A549 (cell line): Measurements from ENCODE around the gene GPR27. TPM values are rescaled to one million over a fixed set of nuclear protein-coding genes. Genes with fewer than 3 reads are reported as not detected.

Experiments
- ATAC-seq, 2 experiments: fragments of 200-7000 bp in 1 of 2; fragments of >200 bp in 1 of 2; cut with Nextera tagmentation in 1 of 2; cut with Tn5 transposase in 1 of 2; 3 replicates each; pipeline versions ENCODE4 v1.8.0 to v1.9.1; 2018 to 2020; ENCODE audit warnings: mild to moderate bottlenecking in 1 of 2, moderate library complexity in 1 of 2
- CTCF ChIA-PET: fragments of 300-600 bp; sonication (Branson Sonifier 250); formaldehyde crosslinking; extraction: SDS; loops from one replicate; lab custom pipeline; 2021; ENCODE audit warnings: antibody characterized with exemption, inconsistent platforms; lab: Yijun Ruan, JAX
- POLR2A ChIA-PET: fragments of 350-600 bp; formaldehyde crosslinking; extraction: SDS; loops from one replicate; lab custom pipeline; 2021; ENCODE audit warnings: antibody characterized with exemption, inconsistent platforms; lab: Yijun Ruan, JAX
- DNase-seq, 2 experiments: peaks; one replicate each; pipeline versions ENCODE4 v3.0.0 to v3.0.0-alpha.2; 2011 to 2016; ENCODE audit warnings: low read depth in 1 of 2, low spot score in 1 of 2
- FAIRE-seq: peaks from 2 replicates; lab custom pipeline; 2011; peaks lifted over from hg19 to GRCh38; lab: Jason Lieb, UNC
- H3K27ac ChIP-seq, 2 experiments: fragments of >200 bp; sonication (Bioruptor Twin); formaldehyde crosslinking; 3 replicates each; pipeline ENCODE4 v1.5.1; 2016 to 2017
- H3K4me1 ChIP-seq: fragments of >200 bp; sonication (Bioruptor Twin); formaldehyde crosslinking; 3 replicates; pipeline ENCODE4 v1.6.1; 2016
- H3K4me2 ChIP-seq: fragments of >200 bp; sonication (Bioruptor Twin); formaldehyde crosslinking; 3 replicates; pipeline ENCODE4 v1.6.1; 2016
- H3K4me3 ChIP-seq: fragments of >200 bp; sonication (Bioruptor Twin); formaldehyde crosslinking; 3 replicates; pipeline ENCODE4 v1.5.1; 2016
- H3K9me3 ChIP-seq: fragments of >200 bp; sonication (Bioruptor Twin); formaldehyde crosslinking; 3 replicates; pipeline ENCODE4 v1.6.1; 2016
- ATOH8 ChIP-seq: fragments of 250-450 bp; sonication (Bioruptor Pico); IDR thresholded peaks from 2 replicates; pipeline ENCODE4 v1.5.0; 2020; ENCODE audit warnings: low read depth, mild to moderate bottlenecking, moderate library complexity
- BCL3 ChIP-seq: fragments of >200 bp; sonication (Bioruptor Twin); formaldehyde crosslinking; IDR thresholded peaks from 3 replicates; pipeline ENCODE4 v1.6.1; 2016
- CBX8 ChIP-seq: fragments of 200-600 bp; sonication (generic); IDR thresholded peaks from 2 replicates; pipeline ENCODE4 v1.6.1; 2016
- CHD2 ChIP-seq: fragments of 150-350 bp; IDR thresholded peaks from 2 replicates; pipeline ENCODE4 v1.6.1; 2014; ENCODE audit warnings: low read length; ENCODE audit not compliant: partially characterized antibody
- E2F6 ChIP-seq: IDR thresholded peaks from 2 replicates; pipeline ENCODE4 v1.6.1; 2012; ENCODE audit warnings: low read depth, borderline replicate concordance
- EP300 ChIP-seq, 2 experiments: fragments of >200 bp; sonication (Bioruptor Twin); formaldehyde crosslinking; IDR thresholded peaks; 2 replicates in 1 of 2; 3 replicates in 1 of 2; pipeline ENCODE4 v1.6.1; 2016 to 2017
- FOXS1 ChIP-seq: fragments of 250-450 bp; sonication (Bioruptor Pico); IDR thresholded peaks from 2 replicates; pipeline ENCODE4 v1.5.0; 2020; ENCODE audit warnings: mild to moderate bottlenecking, moderate library complexity
- GATA3 ChIP-seq: IDR thresholded peaks from 2 replicates; pipeline ENCODE4 v1.6.1; 2012; ENCODE audit warnings: borderline replicate concordance
- HES2 ChIP-seq: fragments of >200 bp; sonication (Bioruptor Twin); formaldehyde crosslinking; IDR thresholded peaks from 2 replicates; pipeline ENCODE4 v1.6.1; 2016
- HMGXB4 ChIP-seq: fragments of 250-450 bp; sonication (Bioruptor Pico); IDR thresholded peaks from 2 replicates; pipeline ENCODE4 v1.5.0; 2021; ENCODE audit warnings: mild to moderate bottlenecking, moderate library complexity, borderline replicate concordance
- HOXA7 ChIP-seq: fragments of 250-450 bp; sonication (Bioruptor Pico); IDR thresholded peaks from 2 replicates; pipeline ENCODE4 v1.5.0; 2020; ENCODE audit warnings: mild to moderate bottlenecking, moderate library complexity
- KDM5A ChIP-seq: fragments of 200-600 bp; sonication (generic); IDR thresholded peaks from 2 replicates; pipeline ENCODE4 v1.6.1; 2016; ENCODE audit warnings: antibody characterized with exemption, mild to moderate bottlenecking
- RAD21 ChIP-seq, 2 experiments: fragments of >200 bp in 1 of 2; sonication (Bioruptor Twin) in 1 of 2; formaldehyde crosslinking in 1 of 2; IDR thresholded peaks in 1 of 2; conservative IDR thresholded peaks in 1 of 2; 2 replicates in 1 of 2; 3 replicates in 1 of 2; pipeline ENCODE4 v1.6.1; 2012 to 2018; ENCODE audit warnings: inconsistent platforms in 1 of 2
- REST ChIP-seq: fragments of 200-600 bp; sonication (generic); IDR thresholded peaks from 2 replicates; pipeline ENCODE4 v1.6.1; 2016; ENCODE audit warnings: antibody characterized with exemption, mild to moderate bottlenecking, moderate library complexity
- RFX5 ChIP-seq: fragments of 450-650 bp; IDR thresholded peaks from 2 replicates; pipeline ENCODE4 v1.7.1; 2014; ENCODE audit warnings: antibody characterized with exemption, mild to moderate bottlenecking, moderate library complexity
- RNF2 ChIP-seq: fragments of 200-600 bp; sonication (generic); IDR thresholded peaks from 2 replicates; pipeline ENCODE4 v1.6.1; 2016; ENCODE audit warnings: low read depth, mild to moderate bottlenecking, antibody characterized with exemption, moderate library complexity, borderline replicate concordance
- SREBF2 ChIP-seq: fragments of 450-650 bp; IDR thresholded peaks from 2 replicates; pipeline ENCODE4 v1.6.1; 2014; ENCODE audit warnings: mild to moderate bottlenecking, moderate library complexity
- USF2 ChIP-seq: fragments of 450-650 bp; IDR thresholded peaks from 2 replicates; pipeline ENCODE4 v1.6.1; 2014; ENCODE audit warnings: antibody characterized with exemption
- ZC3H11A ChIP-seq: fragments of 450-650 bp; IDR thresholded peaks from 2 replicates; pipeline ENCODE4 v1.6.1; 2014; ENCODE audit warnings: antibody characterized with exemption, mild to moderate bottlenecking
- WGBS: methylation state at CpG from one replicate; pipeline ENCODE4 v1.1.6; 2017; ENCODE audit errors: missing lambda C conversion rate; 5-methylcytosine and 5-hydroxymethylcytosine counted together
- polyA plus RNA-seq, 4 experiments: library from polyadenylated mRNA; depleted of rRNA in 3 of 4; stranded (reverse); fragments of >200 nt; fragmentation: RNase III in 1 of 4; extraction: RNeasy Plus Mini Kit Qiagen cat#74134 plus additional on column Dnase treatment in 1 of 4; gene quantifications; 2 replicates in 3 of 4; 3 replicates in 1 of 4; pipeline ENCODE4 v1.2.3, GENCODE V29; 2011 to 2017

Gene GPR27
- polyA plus RNA-seq, 2 of the 4 experiments (the other 2 are of a cell fraction), result 1.6 to 1.7 TPM

GRCh38 chr3:71797455-71797854 lies 43.8 kb downstream of the GPR27 start:
- Histone ChIP-seq H3K4me1 (no peaks in the 10 kb centered on the region), H3K9me3 (no peaks in the 10 kb centered on the region), H3K4me2 (no peak overlapping the region), H3K27ac (no peak overlapping the region), H3K4me3 (no peak overlapping the region)
- ATAC-seq, result no peak
- ChIA-PET POLR2A (no interaction called here), CTCF (no interaction called here)
- DNase-seq, result no peak
- 48% methylated on average over 7 of the region's 7 CpGs for WGBS
- TF ChIP-seq BCL3 (no peak), E2F6 (no peak), RAD21 (conservative IDR thresholded peaks at IDR 0.05 in 1 of 2, IDR thresholded peaks at IDR 0.05 in 1 of 2) (no peak), ATOH8 (no peak), REST (no peak), USF2 (no peak), HOXA7 (CRISPR knock-in tag) (no peak), GATA3 (no peak), RFX5 (no peak), SREBF2 (no peak), EP300 (IDR thresholded peaks at IDR 0.05) (no peak), HMGXB4 (CRISPR knock-in tag) (no peak), FOXS1 (no peak), KDM5A (no peak), RNF2 (no peak), ZC3H11A (no peak), HES2 (no peak), CBX8 (no peak), CHD2 (no peak)
- no peak for FAIRE-seq
